B cell (primary cell): Measurements from ENCODE around the gene KRT23. TPM values are rescaled to one million over a fixed set of nuclear protein-coding genes. Genes with fewer than 3 reads are reported as not detected.

ENCODE experiments used
- ATAC-seq: fragments of 200-7000 bp; cut with Tn5 transposase; one replicate; pipeline ENCODE4 v1.10.0; 2021; ENCODE audit warnings: low read depth, mild to moderate bottlenecking, moderate number of reproducible peaks, moderate library complexity
- CTCF ChIA-PET: fragments of 350-600 bp; sonication (Branson Sonifier 250); formaldehyde crosslinking; loops from one replicate; lab custom pipeline; 2021; ENCODE audit warnings: antibody characterized with exemption, inconsistent platforms; lab: Charles Lee
- POLR2A ChIA-PET: fragments of 350-600 bp; sonication (Branson Sonifier 250); formaldehyde crosslinking; loops from one replicate; lab custom pipeline; 2021; ENCODE audit warnings: antibody characterized with exemption; lab: Charles Lee
- DNase-seq: peaks from one replicate; pipeline ENCODE4 v3.0.0; 2013
- H2AFZ ChIP-seq: 2 replicates; pipeline ENCODE4 v1.6.1; 2012; ENCODE audit warnings: mild to moderate bottlenecking, low read depth, low read length; ENCODE audit not compliant: insufficient read depth, poor library complexity, severe bottlenecking
- H3K27ac ChIP-seq, 2 donors: 1 replicate in 1 of 2; 2 replicates in 1 of 2; pipeline ENCODE4 v1.5.1; 2012 to 2013; ENCODE audit warnings: low read length in 2 of 2, mild to moderate bottlenecking in 2 of 2, moderate library complexity in 1 of 2
- H3K27me3 ChIP-seq, 4 experiments: fragments of 200-600 bp in 1 of 4; sonication (generic) in 1 of 4; replicated peaks in 1 of 4; 1 replicate in 2 of 4; 2 replicates in 2 of 4; pipeline versions ENCODE4 v1.6.1 to v1.7.0; 2013 to 2016; ENCODE audit warnings: low read length in 3 of 4, mild to moderate bottlenecking in 2 of 4, mixed read lengths in 1 of 4, moderate library complexity in 1 of 4; ENCODE audit not compliant: insufficient read depth in 4 of 4, control insufficient read depth in 3 of 4; ENCODE audit errors: control extremely low read depth in 1 of 4
- H3K36me3 ChIP-seq, 2 experiments: replicated peaks in 1 of 2; 1 replicate in 1 of 2; 2 replicates in 1 of 2; pipeline versions ENCODE4 v1.6.1 to v1.7.1; 2013; ENCODE audit warnings: low read length in 1 of 2; ENCODE audit not compliant: insufficient read depth in 2 of 2, control insufficient read depth in 1 of 2; ENCODE audit errors: control extremely low read depth in 1 of 2, extremely low read depth in 1 of 2
- H3K4me1 ChIP-seq, 2 donors: fragments of 200-600 bp in 1 of 2; sonication (generic) in 1 of 2; 1 replicate in 1 of 2; 2 replicates in 1 of 2; pipeline versions ENCODE4 v1.5.1 to v1.6.1; 2013 to 2017; ENCODE audit warnings: low read length in 2 of 2; ENCODE audit not compliant: control insufficient read depth in 2 of 2, insufficient read depth in 2 of 2
- H3K4me2 ChIP-seq: replicated peaks from 2 replicates; pipeline ENCODE3; 2012; ENCODE audit warnings: mild to moderate bottlenecking, low read depth, low read length; ENCODE audit not compliant: poor library complexity, severe bottlenecking
- H3K4me3 ChIP-seq, 5 experiments: fragments of 200-600 bp in 1 of 5; sonication (generic) in 1 of 5; 1 replicate in 3 of 5; 2 replicates in 2 of 5; pipeline versions ENCODE4 v1.5.1 to v1.7.0; 2011 to 2016; ENCODE audit warnings: low read length in 4 of 5, mild to moderate bottlenecking in 4 of 5, low read depth in 2 of 5, control low read depth in 1 of 5, moderate library complexity in 1 of 5; ENCODE audit not compliant: insufficient read depth in 1 of 5; ENCODE audit errors: control extremely low read depth in 1 of 5, extremely low read depth in 1 of 5
- H3K79me2 ChIP-seq: fragments of 200-600 bp; sonication (generic); one replicate; pipeline ENCODE4 v1.6.0; 2016; ENCODE audit warnings: low read length; ENCODE audit not compliant: control insufficient read depth, insufficient read depth
- H3K9ac ChIP-seq: fragments of 200-600 bp; sonication (generic); 2 replicates; pipeline ENCODE4 v1.6.1; 2017; ENCODE audit warnings: mild to moderate bottlenecking, low read length, moderate library complexity
- H3K9me3 ChIP-seq, 3 donors: one replicate each; pipeline versions ENCODE4 v1.6.1 to v1.7.1; 2013; ENCODE audit warnings: low read length in 2 of 3; ENCODE audit not compliant: control insufficient read depth in 2 of 3, insufficient read depth in 1 of 3; ENCODE audit errors: control extremely low read depth in 1 of 3
- H4K20me1 ChIP-seq: 2 replicates; pipeline ENCODE4 v1.6.0; 2012; ENCODE audit warnings: mild to moderate bottlenecking, low read length; ENCODE audit not compliant: insufficient read depth, control insufficient read depth, poor library complexity, severe bottlenecking
- H3K27ac Mint-ChIP-seq: one replicate; pipeline ENCODE4 v1.8.0; 2021; ENCODE audit warnings: mixed read lengths
- H3K27me3 Mint-ChIP-seq: one replicate; pipeline ENCODE4 v1.8.0; 2021; ENCODE audit warnings: mixed read lengths
- H3K4me1 Mint-ChIP-seq: one replicate; pipeline ENCODE4 v1.8.0; 2021; ENCODE audit warnings: mixed read lengths
- H3K4me3 Mint-ChIP-seq: one replicate; pipeline ENCODE4 v1.8.0; 2021; ENCODE audit warnings: mixed read lengths
- H3K9me3 Mint-ChIP-seq: one replicate; pipeline ENCODE4 v1.8.0; 2022; ENCODE audit warnings: mixed read lengths; ENCODE audit not compliant: insufficient read depth
- EZH2 ChIP-seq: IDR thresholded peaks from 2 replicates; pipeline ENCODE4 v1.6.1; 2012; ENCODE audit warnings: borderline replicate concordance, low read depth, mild to moderate bottlenecking, moderate library complexity, low read length; ENCODE audit not compliant: insufficient read depth, poor library complexity, severe bottlenecking
- WGBS: methylation state at CpG from one replicate; pipeline ENCODE4 v1.1.5; 2013; ENCODE audit warnings: missing lambda C conversion rate; ENCODE audit not compliant: insufficient coverage; 5-methylcytosine and 5-hydroxymethylcytosine counted together
- intact Hi-C: fragments of 100-400 bp; cut with micrococcal nuclease; formaldehyde crosslinking; loops from one replicate; pipeline ENCODE4 v1.10.0; 2022
- polyA plus RNA-seq: library from polyadenylated mRNA; depleted of rRNA; stranded (reverse); fragments of >200 nt; gene quantifications from 2 replicates; pipeline ENCODE4 v1.2.3, GENCODE V29; 2012
- total RNA-seq, 2 donors: library from RNA; stranded (reverse); fragments of 120-200 nt in 1 of 2; gene quantifications; 1 replicate in 1 of 2; 2 replicates in 1 of 2; pipeline versions ENCODE4 v1.2.3 to v1.2.4, GENCODE V29; 2013 to 2022
- TF ChIP-seq, protein P1 (sequence below): fragments of 200-600 bp; IDR thresholded peaks from one replicate; pipeline ENCODE4 v1.8.0; 2022; ENCODE audit warnings: antibody characterized with exemption, mild to moderate bottlenecking

The KRT23 gene
- total and polyA plus RNA-seq, 2 donors (not counting 1 experiment from before 2014, with no cell fraction given) = 0.06 TPM; not detected in 1

DNA sequence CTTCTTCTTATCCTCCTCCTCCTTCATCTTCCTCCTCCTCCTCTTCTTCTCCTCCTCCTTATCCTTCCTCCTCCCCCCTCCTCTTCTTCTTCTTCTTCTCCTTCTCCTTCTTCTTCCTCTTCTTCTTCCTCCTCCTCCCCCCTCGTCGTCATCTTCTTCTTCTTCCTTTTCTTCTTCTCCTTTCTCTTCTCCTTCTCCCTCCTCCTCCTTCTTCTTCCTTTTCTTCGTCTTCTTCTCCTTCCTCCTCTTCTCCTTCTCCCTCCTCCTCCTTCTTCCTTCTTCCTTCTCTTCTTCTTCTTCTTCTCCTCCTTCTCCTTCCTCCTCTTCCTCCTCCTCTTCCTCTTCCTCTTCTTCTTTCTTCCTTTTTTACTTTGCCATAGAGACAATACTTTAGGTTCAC lies 5.1 kb upstream of the KRT23 start:
- ATAC-seq = no peak
- DNase-seq = no peak
- no peaks in the 10 kb centered on the region for H3K79me2 ChIP-seq
- H2AFZ ChIP-seq = no peak overlapping the region
- H3K27ac ChIP-seq = no peak overlapping the region
- TF ChIP-seq, protein P1, sequence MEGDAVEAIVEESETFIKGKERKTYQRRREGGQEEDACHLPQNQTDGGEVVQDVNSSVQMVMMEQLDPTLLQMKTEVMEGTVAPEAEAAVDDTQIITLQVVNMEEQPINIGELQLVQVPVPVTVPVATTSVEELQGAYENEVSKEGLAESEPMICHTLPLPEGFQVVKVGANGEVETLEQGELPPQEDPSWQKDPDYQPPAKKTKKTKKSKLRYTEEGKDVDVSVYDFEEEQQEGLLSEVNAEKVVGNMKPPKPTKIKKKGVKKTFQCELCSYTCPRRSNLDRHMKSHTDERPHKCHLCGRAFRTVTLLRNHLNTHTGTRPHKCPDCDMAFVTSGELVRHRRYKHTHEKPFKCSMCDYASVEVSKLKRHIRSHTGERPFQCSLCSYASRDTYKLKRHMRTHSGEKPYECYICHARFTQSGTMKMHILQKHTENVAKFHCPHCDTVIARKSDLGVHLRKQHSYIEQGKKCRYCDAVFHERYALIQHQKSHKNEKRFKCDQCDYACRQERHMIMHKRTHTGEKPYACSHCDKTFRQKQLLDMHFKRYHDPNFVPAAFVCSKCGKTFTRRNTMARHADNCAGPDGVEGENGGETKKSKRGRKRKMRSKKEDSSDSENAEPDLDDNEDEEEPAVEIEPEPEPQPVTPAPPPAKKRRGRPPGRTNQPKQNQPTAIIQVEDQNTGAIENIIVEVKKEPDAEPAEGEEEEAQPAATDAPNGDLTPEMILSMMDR = no peak
- TF ChIP-seq EZH2 = no peak
- H4K20me1 ChIP-seq = no peaks in the 10 kb centered on the region
- POLR2A ChIA-PET = no interaction called here
- H3K36me3 ChIP-seq = no peaks in the 10 kb centered on the region
- peaks cover 48% of the 10 kb centered on the region for H3K27me3 Mint-ChIP-seq
- peaks cover 4% of the 10 kb centered on the region for H3K9me3 Mint-ChIP-seq
- no peak overlapping the region for H3K4me3 Mint-ChIP-seq
- no peak overlapping the region for H3K9ac ChIP-seq
- no peaks in the 10 kb centered on the region for H3K4me1 Mint-ChIP-seq
- intact Hi-C loops = no loop called here
- CTCF ChIA-PET = no interaction called here
- H3K27ac Mint-ChIP-seq = no peak overlapping the region
- H3K9me3 ChIP-seq = no peaks in the 10 kb centered on the region
- H3K4me3 ChIP-seq = no peak overlapping the region
- H3K27me3 ChIP-seq = peaks cover 0 to 14% (median 5%) of the 10 kb centered on the region in 4 experiments
- H3K4me1 ChIP-seq = no peaks in the 10 kb centered on the region
- no peak overlapping the region for H3K4me2 ChIP-seq
- WGBS = 54% methylated on average over 3 of the region's 3 CpGs

GRCh38 chr17:40940266-40940665 lies 2.8 kb upstream of the KRT23 start:
- POLR2A ChIA-PET = no interaction called here
- no peak overlapping the region for H3K9ac ChIP-seq

More at GRCh38 chr17:40940266-40940665, 2.8 kb upstream of the KRT23 start:
- intact Hi-C loops = no loop called here
- no peak for DNase-seq
- Histone ChIP-seq H3K4me2 (no peak overlapping the region), H3K27me3 (peaks cover 0 to 3% (median 0%) of the 10 kb centered on the region in 4 experiments), H3K36me3 (no peaks in the 10 kb centered on the region), H3K79me2 (no peaks in the 10 kb centered on the region), H3K4me1 (no peaks in the 10 kb centered on the region), H3K9me3 (no peaks in the 10 kb centered on the region), H2AFZ (no peak overlapping the region), H4K20me1 (no peaks in the 10 kb centered on the region), H3K4me3 (no peak overlapping the region), H3K27ac (no peak overlapping the region)
- TF ChIP-seq, protein P1 = no peak
- no peak for TF ChIP-seq EZH2
- 73% methylated on average over 3 of the region's 6 CpGs for WGBS
- H3K4me1 Mint-ChIP-seq = no peaks in the 10 kb centered on the region
- H3K27ac Mint-ChIP-seq = no peak overlapping the region
- no peak for ATAC-seq
- H3K4me3 Mint-ChIP-seq = no peak overlapping the region
- CTCF ChIA-PET = no interaction called here
- H3K27me3 Mint-ChIP-seq = peaks cover 40% of the 10 kb centered on the region
- H3K9me3 Mint-ChIP-seq = peaks cover 4% of the 10 kb centered on the region
